CD14-positive monocyte (primary cell): Measurements from ENCODE around the gene MYH10. TPM values are rescaled to one million over a fixed set of nuclear protein-coding genes. Genes with fewer than 3 reads are reported as not detected.

Source experiments
- DNase-seq, 3 donors: peaks; one replicate each; pipeline ENCODE4 v3.0.0-alpha.2; 2011 to 2022
- H2AFZ ChIP-seq: 2 replicates; pipeline ENCODE4 v1.6.0; 2012; ENCODE audit warnings: mild to moderate bottlenecking, low read depth, low read length, inconsistent platforms; ENCODE audit not compliant: insufficient read depth, poor library complexity, severe bottlenecking
- H3K27ac ChIP-seq, 2 donors: 1 replicate in 1 of 2; 2 replicates in 1 of 2; pipeline ENCODE4 v1.5.1; 2012 to 2013; ENCODE audit warnings: low read length in 2 of 2, control low read depth in 1 of 2, inconsistent platforms in 1 of 2, low read depth in 1 of 2, mild to moderate bottlenecking in 1 of 2
- H3K27me3 ChIP-seq, 2 donors: one replicate each; pipeline versions ENCODE4 v1.6.0 to v1.6.1; 2011 to 2013; ENCODE audit warnings: low read length in 2 of 2; ENCODE audit not compliant: control insufficient read depth in 2 of 2, insufficient read depth in 2 of 2
- H3K36me3 ChIP-seq, 2 donors: replicated peaks in 1 of 2; 1 replicate in 1 of 2; 2 replicates in 1 of 2; pipeline versions ENCODE4 v1.5.1 to v1.6.1; 2012 to 2013; ENCODE audit warnings: low read length in 2 of 2, control low read depth in 1 of 2, inconsistent platforms in 1 of 2, mild to moderate bottlenecking in 1 of 2; ENCODE audit not compliant: insufficient read depth in 2 of 2, control insufficient read depth in 1 of 2
- H3K4me1 ChIP-seq, 2 donors: 1 replicate in 1 of 2; 2 replicates in 1 of 2; pipeline versions ENCODE4 v1.5.1 to v1.6.1; 2012 to 2013; ENCODE audit warnings: low read length in 2 of 2, control low read depth in 1 of 2, inconsistent platforms in 1 of 2, mild to moderate bottlenecking in 1 of 2, moderate library complexity in 1 of 2; ENCODE audit not compliant: insufficient read depth in 2 of 2, control insufficient read depth in 1 of 2
- H3K4me2 ChIP-seq: replicated peaks from 2 replicates; pipeline ENCODE3; 2012; ENCODE audit warnings: low read length, moderate library complexity, mild to moderate bottlenecking; ENCODE audit not compliant: poor library complexity, severe bottlenecking; ENCODE audit errors: extremely low read depth
- H3K4me3 ChIP-seq, 3 experiments: fragments of 200-600 bp in 1 of 3; sonication (generic) in 1 of 3; replicated peaks in 1 of 3; 1 replicate in 2 of 3; 2 replicates in 1 of 3; pipeline ENCODE4 v1.5.1; 2011 to 2013; ENCODE audit warnings: low read length in 3 of 3, mild to moderate bottlenecking in 3 of 3, control low read depth in 2 of 3, low read depth in 2 of 3, inconsistent platforms in 1 of 3, moderate library complexity in 1 of 3
- H3K79me2 ChIP-seq: 2 replicates; pipeline ENCODE4 v1.6.0; 2012; ENCODE audit warnings: mild to moderate bottlenecking, control low read depth, inconsistent platforms, low read length, moderate library complexity; ENCODE audit not compliant: insufficient read depth
- H3K9ac ChIP-seq: 2 replicates; pipeline ENCODE4 v1.6.0; 2017; ENCODE audit warnings: low read length, mild to moderate bottlenecking; ENCODE audit not compliant: insufficient read depth, poor library complexity, severe bottlenecking
- H3K9me3 ChIP-seq, 2 donors: replicated peaks in 1 of 2; 1 replicate in 1 of 2; 2 replicates in 1 of 2; pipeline versions ENCODE4 v1.5.1 to v1.6.1; 2012 to 2013; ENCODE audit warnings: low read length in 2 of 2, control low read depth in 1 of 2; ENCODE audit not compliant: control insufficient read depth in 1 of 2, insufficient read depth in 1 of 2
- H4K20me1 ChIP-seq: 2 replicates; pipeline ENCODE4 v1.6.0; 2012; ENCODE audit warnings: mild to moderate bottlenecking, low read length, control low read depth, moderate library complexity; ENCODE audit not compliant: insufficient read depth
- H3K27ac Mint-ChIP-seq, 7 donors: one replicate each; pipeline ENCODE4 v1.8.0; 2020; ENCODE audit warnings: mild to moderate bottlenecking in 7 of 7, mixed read lengths in 7 of 7, moderate library complexity in 6 of 7, inconsistent platforms in 2 of 7
- H3K27me3 Mint-ChIP-seq, 3 donors: one replicate each; pipeline ENCODE4 v1.8.0; 2021 to 2022; ENCODE audit warnings: low read depth in 3 of 3, mild to moderate bottlenecking in 3 of 3, mixed read lengths in 3 of 3, moderate library complexity in 3 of 3, inconsistent platforms in 1 of 3
- H3K36me3 Mint-ChIP-seq, 2 donors: one replicate each; pipeline ENCODE4 v1.8.0; 2020; ENCODE audit warnings: mixed read lengths in 2 of 2, inconsistent platforms in 1 of 2, mild to moderate bottlenecking in 1 of 2
- H3K4me1 Mint-ChIP-seq: one replicate; pipeline ENCODE4 v1.8.0; 2020; ENCODE audit warnings: mild to moderate bottlenecking, mixed read lengths
- H3K4me3 Mint-ChIP-seq, 2 donors: one replicate each; pipeline ENCODE4 v1.8.0; 2020; ENCODE audit warnings: mild to moderate bottlenecking in 2 of 2, mixed read lengths in 2 of 2, moderate library complexity in 1 of 2
- H3K9me3 Mint-ChIP-seq, 7 donors: one replicate each; pipeline ENCODE4 v1.8.0; 2020 to 2022; ENCODE audit warnings: mixed read lengths in 7 of 7, mild to moderate bottlenecking in 6 of 7, moderate library complexity in 6 of 7, inconsistent platforms in 2 of 7
- CTCF ChIP-seq: fragments of 200-600 bp; IDR thresholded peaks from one replicate; pipeline ENCODE4 v1.8.0; 2022; ENCODE audit warnings: antibody characterized with exemption, mild to moderate bottlenecking
- WGBS: methylation state at CpG from one replicate; pipeline ENCODE4 v1.1.5; 2013; ENCODE audit warnings: missing lambda C conversion rate; ENCODE audit not compliant: insufficient coverage; 5-methylcytosine and 5-hydroxymethylcytosine counted together
- intact Hi-C, 2 donors: fragments of 100-400 bp; cut with micrococcal nuclease; formaldehyde crosslinking; loops; one replicate each; pipeline versions ENCODE4 v1.15.0 to v1.15.1; 2023
- polyA plus RNA-seq, 3 donors: library from polyadenylated mRNA; depleted of rRNA in 1 of 3; unstranded in 2 of 3; stranded (reverse) in 1 of 3; fragments of 300-500 nt in 2 of 3; fragments of >200 nt in 1 of 3; fragmentation: Illumina TruSeq in 2 of 3; gene quantifications; 1 replicate in 2 of 3; 2 replicates in 1 of 3; pipeline ENCODE4 v1.2.3, GENCODE V29; 2012 to 2021

Gene MYH10
- polyA plus RNA-seq, 3 donors = 0.42 to 0.65 TPM; not detected in 1

GRCh38 chr17:8630802-8631553, 453 bp upstream of the MYH10 start:
- Histone ChIP-seq H3K9me3 (peaks cover 3 to 18% of the 10 kb centered on the region in 2 donors), H2AFZ (peak overlapping the region; percentile 85)
- peak overlapping the region in 1 of 7 donors; percentile 84 for H3K27ac Mint-ChIP-seq

More at GRCh38 chr17:8630802-8631553, 453 bp upstream of the MYH10 start:
- Histone ChIP-seq H4K20me1 (no peaks in the 10 kb centered on the region), H3K9ac (peak overlapping the region; percentile 51), H3K79me2 (no peaks in the 10 kb centered on the region), H3K4me2 (peak overlapping the region; percentile 95), H3K27ac (no peak overlapping the region), H3K27me3 (peaks cover 51 to 77% of the 10 kb centered on the region in 2 donors), H3K4me3 (peak overlapping the region; percentile 44 to 80 (median 46)), H3K4me1 (peaks cover 13 to 24% of the 10 kb centered on the region in 2 donors), H3K36me3 (no peaks in the 10 kb centered on the region)
- peak; percentile 83 to 91 (median 83) for DNase-seq
- Mint-ChIP-seq H3K4me3 (peak overlapping the region; percentile 92 to 99), H3K27me3 (peaks cover 73 to 87% (median 78%) of the 10 kb centered on the region in 3 donors), H3K36me3 (peaks cover 3 to 4% of the 10 kb centered on the region in 2 donors), H3K9me3 (peaks cover 0 to 23% (median 11%) of the 10 kb centered on the region in 7 donors), H3K4me1 (peaks cover 20% of the 10 kb centered on the region)
- under 1% methylated on average over 85 of the region's 85 CpGs for WGBS
- intact Hi-C loops = no loop called here
- peak; percentile 11 for TF ChIP-seq CTCF
